HepG2 (cell line): ENCODE measurements around the gene CBLB. TPM values are rescaled to one million over a fixed set of nuclear protein-coding genes. Genes with fewer than 3 reads are reported as not detected.

Experiments
- ATAC-seq: fragments of 200-7000 bp; cut with Tn5 transposase; 3 replicates; pipeline ENCODE4 v1.9.1; 2020; ENCODE audit warnings: mild to moderate bottlenecking, moderate library complexity
- BruUV-seq: library from RNA; stranded (reverse); fragments of 400-500 nt; replicated peaks from 2 replicates; lab custom pipeline; 2021; lab: Mats Ljungman, UMichigan
- CTCF ChIA-PET: fragments of 300-600 bp; formaldehyde crosslinking; extraction: SDS; loops from one replicate; lab custom pipeline; 2021; ENCODE audit warnings: low total read pairs, inconsistent platforms, low intra/inter-chr PET ratio; lab: Yijun Ruan, JAX
- POLR2A ChIA-PET: fragments of 350-600 bp; sonication (Branson Sonifier 250); formaldehyde crosslinking; loops from one replicate; lab custom pipeline; 2020; ENCODE audit warnings: antibody characterized with exemption, inconsistent platforms; lab: Yijun Ruan, JAX
- DNase-seq: peaks from one replicate; pipeline ENCODE4 v3.0.0-alpha.2; 2015; ENCODE audit warnings: low spot score
- FAIRE-seq: peaks from 3 replicates; lab custom pipeline; 2011; peaks lifted over from hg19 to GRCh38; lab: Jason Lieb, UNC
- H2AFZ ChIP-seq: one replicate; pipeline ENCODE4 v1.6.1; 2011; ENCODE audit warnings: low read length, inconsistent platforms
- H3K27ac ChIP-seq: fragments of 300-600 bp; 3 replicates; pipeline ENCODE4 v1.8.0; 2011; ENCODE audit warnings: mixed run types, mild to moderate bottlenecking, mixed read lengths, low read length, inconsistent platforms; ENCODE audit not compliant: insufficient read depth; ENCODE audit errors: extremely low read length
- H3K27me3 ChIP-seq, 2 experiments: fragments of 200-600 bp in 1 of 2; 2 replicates in 1 of 2; 3 replicates in 1 of 2; pipeline versions ENCODE4 v1.6.0 to v1.8.0; 2011; ENCODE audit warnings: low read length in 2 of 2, mild to moderate bottlenecking in 2 of 2, moderate library complexity in 2 of 2, inconsistent platforms in 1 of 2; ENCODE audit not compliant: insufficient read depth in 2 of 2, control insufficient read depth in 1 of 2
- H3K36me3 ChIP-seq, 2 experiments: fragments of 200-600 bp in 1 of 2; replicated peaks in 1 of 2; 2 replicates in 1 of 2; 3 replicates in 1 of 2; pipeline versions ENCODE4 v1.5.1 to v1.8.0; 2011; ENCODE audit warnings: low read length in 2 of 2, inconsistent platforms in 1 of 2; ENCODE audit not compliant: insufficient read depth in 2 of 2, control insufficient read depth in 1 of 2
- H3K4me1 ChIP-seq: 2 replicates; pipeline ENCODE4 v1.5.1; 2012; ENCODE audit warnings: low read length, inconsistent platforms; ENCODE audit not compliant: insufficient read depth
- H3K4me2 ChIP-seq: 2 replicates; pipeline ENCODE4 v1.6.0; 2011; ENCODE audit warnings: low read depth, low read length, inconsistent platforms
- H3K4me3 ChIP-seq, 3 experiments: fragments of 200-600 bp in 1 of 3; sonication (generic), shearing (Covaris generic) in 1 of 3; replicated peaks in 1 of 3; 2 replicates each; pipeline ENCODE4 v1.5.1; 2011 to 2016; ENCODE audit warnings: low read length in 3 of 3, inconsistent platforms in 2 of 3, low read depth in 2 of 3, mild to moderate bottlenecking in 2 of 3, control low read depth in 1 of 3, mixed read lengths in 1 of 3; ENCODE audit not compliant: insufficient read depth in 1 of 3
- H3K79me2 ChIP-seq: one replicate; pipeline ENCODE4 v1.6.1; 2011; ENCODE audit warnings: low read length, inconsistent platforms; ENCODE audit not compliant: insufficient read depth
- H3K9ac ChIP-seq: 2 replicates; pipeline ENCODE4 v1.6.0; 2011; ENCODE audit warnings: mild to moderate bottlenecking, low read depth, low read length, inconsistent platforms; ENCODE audit not compliant: insufficient read depth
- H3K9me3 ChIP-seq: 2 replicates; pipeline ENCODE4 v1.5.1; 2012; ENCODE audit warnings: mild to moderate bottlenecking, low read length
- H4K20me1 ChIP-seq: 2 replicates; pipeline ENCODE4 v1.6.0; 2011; ENCODE audit warnings: inconsistent platforms, mild to moderate bottlenecking, low read length, moderate library complexity; ENCODE audit not compliant: insufficient read depth
- ATF7 ChIP-seq, 2 experiments: fragments of 450-650 bp in 1 of 2; sonication (generic) in 1 of 2; formaldehyde crosslinking in 1 of 2; IDR thresholded peaks; 2 replicates each; pipeline versions ENCODE4 v1.4.0 to v1.6.1; 2016 to 2020; ENCODE audit warnings: antibody characterized with exemption in 1 of 2, mild to moderate bottlenecking in 1 of 2, missing genetic modification reagents in 1 of 2
- CBX5 ChIP-seq: sonication (generic); formaldehyde crosslinking; IDR thresholded peaks from 2 replicates; pipeline ENCODE4 v1.4.0; 2020; ENCODE audit warnings: missing genetic modification reagents, borderline replicate concordance
- CEBPB ChIP-seq: IDR thresholded peaks from 2 replicates; pipeline ENCODE4 v1.6.1; 2011; ENCODE audit warnings: low read depth, low read length, improper control_type of control experiment, borderline replicate concordance
- MIER3 ChIP-seq: IDR thresholded peaks from 2 replicates; pipeline ENCODE4 v1.6.1; 2016; ENCODE audit warnings: missing compliant biosample characterization, borderline replicate concordance
- MNT ChIP-seq: fragments of 450-650 bp; IDR thresholded peaks from 2 replicates; pipeline ENCODE4 v1.6.1; 2016
- ONECUT2 ChIP-seq: sonication (generic); formaldehyde crosslinking; IDR thresholded peaks from 2 replicates; pipeline ENCODE4 v1.4.0; 2020; ENCODE audit warnings: missing genetic modification reagents
- RBM39 ChIP-seq: fragments of 200-400 bp; formaldehyde crosslinking; IDR thresholded peaks from one replicate; pipeline ENCODE4 v1.6.1; 2018; ENCODE audit warnings: antibody characterized with exemption, mild to moderate bottlenecking, low read depth, low read length; ENCODE audit not compliant: poor library complexity, severe bottlenecking
- SMC3 ChIP-seq: IDR thresholded peaks from 2 replicates; pipeline ENCODE4 v1.6.1; 2011; ENCODE audit warnings: low read length, improper control_type of control experiment
- ZNF337 ChIP-seq: sonication (generic); formaldehyde crosslinking; IDR thresholded peaks from 2 replicates; pipeline ENCODE4 v1.5.1; 2020; ENCODE audit warnings: missing genetic modification reagents, low read depth, mild to moderate bottlenecking, borderline replicate concordance
- ZNF431 ChIP-seq: sonication (generic); formaldehyde crosslinking; IDR thresholded peaks from 2 replicates; pipeline ENCODE4 v1.9.0; 2022; ENCODE audit warnings: missing genetic modification reagents, low read depth, mild to moderate bottlenecking, borderline replicate concordance
- ZNF609 ChIP-seq: sonication (generic); formaldehyde crosslinking; IDR thresholded peaks from 2 replicates; pipeline ENCODE4 v1.4.0; 2020; ENCODE audit warnings: mild to moderate bottlenecking, missing genetic modification reagents, borderline replicate concordance
- ZNF841 ChIP-seq: sonication (generic); formaldehyde crosslinking; IDR thresholded peaks from 2 replicates; pipeline ENCODE4 v1.8.1; 2023; ENCODE audit warnings: missing genetic modification reagents, borderline replicate concordance
- WGBS: methylation state at CpG from one replicate; pipeline ENCODE4 v1.1.6; 2017; ENCODE audit warnings: low lambda C conversion rate; 5-methylcytosine and 5-hydroxymethylcytosine counted together
- in situ Hi-C: cut with HindIII; loops from 2 replicates; pipeline ENCODE4 v1.10.0; 2017; ENCODE audit warnings: low pct_unique_long_range_greater_than_20kb; ENCODE audit not compliant: extremely low pct_ligation_motif_present
- intact Hi-C: fragments of 100-400 bp; cut with micrococcal nuclease; formaldehyde crosslinking; loops from one replicate; pipeline ENCODE4 v1.10.0; 2022; ENCODE audit not compliant: unreplicated experiment
- polyA plus RNA-seq, 8 experiments: library from polyadenylated mRNA; depleted of rRNA in 3 of 8; stranded (reverse) in 7 of 8; unstranded in 1 of 8; fragments of >200 nt; fragmentation: Illumina TruSeq in 4 of 8; extraction: Trizol in 4 of 8; gene quantifications; 2 replicates each; pipeline versions ENCODE4 v1.2.1 to v1.2.3, GENCODE V29; 2011 to 2016; ENCODE audit warnings: low read depth in 4 of 8, missing spikeins in 1 of 8, mixed read lengths in 1 of 8; ENCODE audit not compliant: insufficient read depth in 1 of 8
- total RNA-seq, 5 experiments: library from RNA; depleted of rRNA; stranded (reverse); fragments of >200 nt; fragmentation: Illumina TruSeq; extraction: Trizol; gene quantifications; 2 replicates each; pipeline ENCODE4 v1.2.3, GENCODE V29; 2016; ENCODE audit warnings: low read depth in 1 of 5

The CBLB gene
- total and polyA plus RNA-seq, 2 of the 13 experiments (the other 11 are each of a cell fraction or from before 2014, with no cell fraction given): 9.8 to 16.4 TPM

GRCh38 chr3:105846809-105847208, 22.0 kb downstream of the CBLB start:
- peaks cover 6% of the 10 kb centered on the region; the same call in 1 of the 2 replicates for H4K20me1 ChIP-seq
- CTCF ChIA-PET: no interaction called here
- ATAC-seq: no peak
- no peak overlapping the region for H3K4me3 ChIP-seq
- no peaks in the 10 kb centered on the region for H3K27me3 ChIP-seq
- no peak for FAIRE-seq
- POLR2A ChIA-PET: no interaction called here
- peaks cover 3 to 7% of the 10 kb centered on the region in 2 experiments; a peak in 3 of 5 replicates for H3K36me3 ChIP-seq
- no peaks in the 10 kb centered on the region for H3K79me2 ChIP-seq
- in situ Hi-C loops: no loop called here
- no peak overlapping the region for H3K4me2 ChIP-seq
- no peak for DNase-seq
- TF ChIP-seq ATF7 (IDR thresholded peaks at IDR 0.05) (peak; percentile 50; the same call in 1 of the 2 replicates), ATF7 (CRISPR knock-in tag; IDR thresholded peaks at IDR 0.05) (no peak), CEBPB (no peak)
- TF ChIP-seq, all 625 proteins: peak for 1
- BruUV-seq: no TSS peak
- Histone ChIP-seq H3K4me1 (peaks cover 7% of the 10 kb centered on the region; the same call in 1 of the 2 replicates), H3K27ac (no peak overlapping the region), H3K9ac (no peak overlapping the region), H3K9me3 (no peaks in the 10 kb centered on the region), H2AFZ (no peak overlapping the region)
- WGBS: 88% methylated on average over 1 of the region's 1 CpG
- intact Hi-C loops: no loop called here

GRCh38 chr3:105845488-105845887, 23.3 kb downstream of the CBLB start:
- FAIRE-seq: no peak
- no peaks in the 10 kb centered on the region for H3K79me2 ChIP-seq
- in situ Hi-C loops: no loop called here
- H3K9me3 ChIP-seq: no peaks in the 10 kb centered on the region
- ChIA-PET POLR2A (no interaction called here), CTCF (no interaction called here)
- H3K4me2 ChIP-seq: no peak overlapping the region
- peaks cover 0 to 3% of the 10 kb centered on the region in 2 experiments; a peak in 2 of 5 replicates for H3K36me3 ChIP-seq
- H3K4me3 ChIP-seq: no peak overlapping the region
- BruUV-seq: no TSS peak
- H3K27ac ChIP-seq: no peak overlapping the region
- DNase-seq: peak; percentile 37
- WGBS: 72% methylated on average over 1 of the region's 1 CpG
- peaks cover 7% of the 10 kb centered on the region; the same call in 1 of the 2 replicates for H3K4me1 ChIP-seq
- intact Hi-C loops: no loop called here
- no peak; the same call in 2 of the 3 replicates for ATAC-seq
- H3K27me3 ChIP-seq: no peaks in the 10 kb centered on the region
- peaks cover 6% of the 10 kb centered on the region; the same call in 1 of the 2 replicates for H4K20me1 ChIP-seq
- no peak overlapping the region for H3K9ac ChIP-seq
- H2AFZ ChIP-seq: no peak overlapping the region
- no peak for TF ChIP-seq MNT
- no peak for TF ChIP-seq ZNF609 (CRISPR knock-in tag)
- TF ChIP-seq ONECUT2 (CRISPR knock-in tag): no peak
- TF ChIP-seq SMC3: no peak
- TF ChIP-seq ZNF337: no peak
- TF ChIP-seq ZNF841 (CRISPR knock-in tag): no peak
- no peak for TF ChIP-seq RBM39
- no peak for TF ChIP-seq CBX5 (CRISPR knock-in tag)
- no peak for TF ChIP-seq ZNF431 (CRISPR knock-in tag)
- TF ChIP-seq MIER3 (CRISPR knock-in tag): no peak
